ENCODE measurements around the gene ATP13A3. TPM values are rescaled to one million over a fixed set of nuclear protein-coding genes. Genes with fewer than 3 reads are reported as not detected.

The ATP13A3 gene
- total and polyA plus RNA-seq, 9 of the 15 experiments (the other 6 are each of a cell fraction or from before 2014, with no cell fraction given) = 16.6 to 135 (median 86.6) TPM

DNA sequence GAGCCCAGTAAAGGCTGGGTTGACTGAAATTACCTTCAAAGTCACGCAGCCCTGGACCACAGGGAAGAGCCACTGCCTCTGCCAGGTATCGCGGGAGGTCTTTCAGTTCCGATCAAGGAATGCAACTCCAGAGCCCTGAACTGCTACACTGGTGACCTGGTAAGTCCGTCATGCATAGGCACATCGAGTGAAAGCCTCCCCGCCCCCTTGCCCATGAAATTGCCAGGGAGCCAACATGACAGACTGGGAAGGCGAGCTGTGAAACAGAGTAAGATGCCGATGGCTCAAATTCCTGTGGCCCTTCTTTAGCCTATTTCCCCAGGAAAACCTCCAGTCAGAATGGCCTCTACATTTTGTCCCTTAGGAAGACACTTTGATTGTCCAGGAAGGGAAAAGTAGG lies 85.5 kb downstream of the ATP13A3 start:
- H3K36me3 ChIP-seq (ENCODE audit: control insufficient read depth, insufficient read depth, low read length) = peaks cover 25% of the 10 kb centered on the region
- intact Hi-C loops (cut with micrococcal nuclease) = no loop called here
- no TSS peak for BruUV-seq (replicated peaks)
- H3K4me2 ChIP-seq (ENCODE audit: insufficient read depth, low read length) = no peak overlapping the region
- FAIRE-seq = no peak
- H3K27ac ChIP-seq (ENCODE audit: extremely low read depth, low read depth, low read length) = no peak overlapping the region
- CTCF ChIA-PET (ENCODE audit: low intra/inter-chr PET ratio) = no interaction called here
- peak; percentile 12; the same call in 1 of the 3 replicates for ATAC-seq
- no peaks in the 10 kb centered on the region for H3K79me2 ChIP-seq (ENCODE audit: control insufficient read depth, insufficient read depth, low read length)
- H3K9me1 ChIP-seq (ENCODE audit: control insufficient read depth, insufficient read depth, low read length) = no peaks in the 10 kb centered on the region
- DNase-seq (ENCODE audit: extremely low read depth in 1 of 4, low spot score in 3 of 4) = no peak
- H2AFZ ChIP-seq (ENCODE audit: low read depth, low read length) = no peak overlapping the region
- no peaks in the 10 kb centered on the region for H3K9me3 ChIP-seq (replicated peaks; ENCODE audit: control insufficient read depth, insufficient read depth, low read depth, low read length)
- H3K27me3 ChIP-seq (ENCODE audit: control insufficient read depth in 2 of 2, insufficient read depth in 2 of 2, low read length in 2 of 2) = no peaks in the 10 kb centered on the region
- in situ Hi-C loops (cut with MboI) = loop anchor here (5.0 kb wide), 1 partner anchor 64 kb away; no protein-coding TSS in a partner anchor
- no peak overlapping the region for H3K4me3 ChIP-seq
- POLR2A ChIA-PET = interaction anchor here (0.6 kb wide), 1 partner anchor 15 kb away, joined by 3 read pairs; no protein-coding TSS in a partner anchor
- TF ChIP-seq, protein P1, sequence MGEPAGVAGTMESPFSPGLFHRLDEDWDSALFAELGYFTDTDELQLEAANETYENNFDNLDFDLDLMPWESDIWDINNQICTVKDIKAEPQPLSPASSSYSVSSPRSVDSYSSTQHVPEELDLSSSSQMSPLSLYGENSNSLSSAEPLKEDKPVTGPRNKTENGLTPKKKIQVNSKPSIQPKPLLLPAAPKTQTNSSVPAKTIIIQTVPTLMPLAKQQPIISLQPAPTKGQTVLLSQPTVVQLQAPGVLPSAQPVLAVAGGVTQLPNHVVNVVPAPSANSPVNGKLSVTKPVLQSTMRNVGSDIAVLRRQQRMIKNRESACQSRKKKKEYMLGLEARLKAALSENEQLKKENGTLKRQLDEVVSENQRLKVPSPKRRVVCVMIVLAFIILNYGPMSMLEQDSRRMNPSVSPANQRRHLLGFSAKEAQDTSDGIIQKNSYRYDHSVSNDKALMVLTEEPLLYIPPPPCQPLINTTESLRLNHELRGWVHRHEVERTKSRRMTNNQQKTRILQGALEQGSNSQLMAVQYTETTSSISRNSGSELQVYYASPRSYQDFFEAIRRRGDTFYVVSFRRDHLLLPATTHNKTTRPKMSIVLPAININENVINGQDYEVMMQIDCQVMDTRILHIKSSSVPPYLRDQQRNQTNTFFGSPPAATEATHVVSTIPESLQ (CRISPR knock-in tag; IDR thresholded peaks at IDR 0.05) = no peak
- TF ChIP-seq CAMTA2 (CRISPR knock-in tag; conservative IDR thresholded peaks at IDR 0.05) (no peak), ZZZ3 (IDR thresholded peaks at IDR 0.05) (no peak), TCFL5 (CRISPR knock-in tag; conservative IDR thresholded peaks at IDR 0.05) (no peak), ZNF76 (CRISPR knock-in tag; IDR thresholded peaks at IDR 0.05; ENCODE audit: borderline replicate concordance) (no peak)
- TF ChIP-seq, protein P2, sequence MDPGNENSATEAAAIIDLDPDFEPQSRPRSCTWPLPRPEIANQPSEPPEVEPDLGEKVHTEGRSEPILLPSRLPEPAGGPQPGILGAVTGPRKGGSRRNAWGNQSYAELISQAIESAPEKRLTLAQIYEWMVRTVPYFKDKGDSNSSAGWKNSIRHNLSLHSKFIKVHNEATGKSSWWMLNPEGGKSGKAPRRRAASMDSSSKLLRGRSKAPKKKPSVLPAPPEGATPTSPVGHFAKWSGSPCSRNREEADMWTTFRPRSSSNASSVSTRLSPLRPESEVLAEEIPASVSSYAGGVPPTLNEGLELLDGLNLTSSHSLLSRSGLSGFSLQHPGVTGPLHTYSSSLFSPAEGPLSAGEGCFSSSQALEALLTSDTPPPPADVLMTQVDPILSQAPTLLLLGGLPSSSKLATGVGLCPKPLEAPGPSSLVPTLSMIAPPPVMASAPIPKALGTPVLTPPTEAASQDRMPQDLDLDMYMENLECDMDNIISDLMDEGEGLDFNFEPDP (CRISPR knock-in tag; IDR thresholded peaks at IDR 0.05) = no peak
- TF ChIP-seq, protein P3, sequence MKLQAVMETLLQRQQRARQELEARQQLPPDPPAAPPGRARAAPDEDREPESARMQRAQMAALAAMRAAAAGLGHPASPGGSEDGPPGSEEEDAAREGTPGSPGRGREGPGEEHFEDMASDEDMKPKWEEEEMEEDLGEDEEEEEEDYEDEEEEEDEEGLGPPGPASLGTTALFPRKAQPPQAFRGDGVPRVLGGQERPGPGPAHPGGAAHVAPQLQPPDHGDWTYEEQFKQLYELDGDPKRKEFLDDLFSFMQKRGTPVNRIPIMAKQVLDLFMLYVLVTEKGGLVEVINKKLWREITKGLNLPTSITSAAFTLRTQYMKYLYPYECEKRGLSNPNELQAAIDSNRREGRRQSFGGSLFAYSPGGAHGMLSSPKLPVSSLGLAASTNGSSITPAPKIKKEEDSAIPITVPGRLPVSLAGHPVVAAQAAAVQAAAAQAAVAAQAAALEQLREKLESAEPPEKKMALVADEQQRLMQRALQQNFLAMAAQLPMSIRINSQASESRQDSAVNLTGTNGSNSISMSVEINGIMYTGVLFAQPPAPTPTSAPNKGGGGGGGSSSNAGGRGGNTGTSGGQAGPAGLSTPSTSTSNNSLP (IDR thresholded peaks at IDR 0.05; ENCODE audit: borderline replicate concordance, low read depth, low read length) = no peak
- peaks cover 0 to 16% of the 10 kb centered on the region in 2 experiments; a peak in 3 of 5 replicates for H3K4me1 ChIP-seq (replicated peaks in 1 of 2; ENCODE audit: control insufficient read depth in 2 of 2, insufficient read depth in 2 of 2, low read length in 2 of 2)
- H4K20me1 ChIP-seq (replicated peaks; ENCODE audit: control insufficient read depth, insufficient read depth, low read length) = no peaks in the 10 kb centered on the region
- 89% methylated on average over 9 of the region's 9 CpGs for WGBS (ENCODE audit: insufficient coverage, low coverage, missing lambda C conversion rate)
- H3K9ac ChIP-seq (ENCODE audit: insufficient read depth in 1 of 2, low read depth in 2 of 2, low read length in 2 of 2) = peak overlapping the region in 1 of 2 experiments; percentile 59; a peak in 1 of 4 replicates
